ENCODE data around the gene ITGA7.

The ITGA7 gene

DNA sequence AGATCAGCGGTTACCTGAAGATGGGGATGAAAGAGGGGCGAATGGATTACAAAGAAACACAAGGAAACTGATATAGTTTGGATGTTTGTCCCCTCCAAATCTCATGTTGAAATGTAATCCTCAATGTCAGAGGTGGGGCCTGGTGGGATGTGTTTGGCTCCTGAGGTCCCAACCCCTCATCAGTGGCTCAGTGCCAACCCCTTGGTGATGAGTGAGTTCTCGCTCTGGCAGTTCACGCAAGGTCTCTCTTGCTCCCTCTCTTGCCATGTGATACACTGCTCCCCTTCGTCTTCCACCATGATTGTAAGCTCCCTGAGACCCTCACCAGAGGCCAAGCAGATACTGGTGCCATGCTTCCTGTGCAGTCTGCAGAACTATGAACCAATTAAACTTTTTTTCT lies 28.0 kb downstream of the ITGA7 start:
- no peak for DNase-seq

GRCh38 chr12:55676707-55677106 lies 31.0 kb downstream of the ITGA7 start:
- DNase-seq = no peak

DNA sequence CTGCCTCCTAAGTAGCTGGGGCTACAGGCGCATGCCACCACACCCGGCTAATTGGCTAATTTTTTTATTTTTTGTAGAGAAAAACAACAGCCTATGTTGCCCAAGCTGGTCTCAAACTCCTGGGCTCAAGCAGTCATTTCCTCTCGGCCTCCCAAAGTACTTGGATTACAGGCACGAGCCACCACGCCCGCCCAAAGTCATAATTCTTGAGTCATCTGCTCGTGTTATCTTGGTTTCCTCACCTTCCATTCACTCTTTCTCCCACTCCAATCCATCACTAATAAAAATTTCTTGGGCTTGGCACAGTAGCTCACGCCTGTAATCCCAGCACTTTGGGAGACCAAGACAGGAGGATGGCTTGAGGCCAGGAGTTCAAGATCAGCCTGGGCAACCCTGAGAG lies 32.0 kb downstream of the ITGA7 start:
- peak in 1 of 2 donors; percentile 19 for DNase-seq

- DNase-seq = no peak
Measured at GRCh38 chr12:55673638-55674037, 34.1 kb downstream of the ITGA7 start.

DNA sequence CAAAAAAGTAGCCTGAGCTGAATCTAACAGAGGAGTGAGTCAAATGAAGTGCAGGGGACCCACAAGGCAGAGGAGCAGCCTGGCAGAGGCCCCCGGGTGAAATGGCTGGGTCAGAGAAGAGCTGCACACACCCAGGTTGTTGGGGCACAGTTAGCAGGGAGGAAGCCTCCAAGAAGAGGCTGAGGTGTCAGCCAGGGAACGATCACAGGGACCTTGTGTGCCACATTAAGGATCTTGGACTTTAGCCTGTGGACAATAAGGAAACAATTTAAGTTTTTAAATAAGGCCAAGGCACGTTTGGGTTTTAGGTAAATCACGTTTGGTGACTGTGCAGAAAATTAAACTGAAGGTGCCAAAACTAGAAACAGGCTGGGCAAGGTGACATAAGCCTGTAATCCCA lies 36.0 kb downstream of the ITGA7 start:
- no peak for DNase-seq

GRCh38 chr12:55670276-55670675 lies 37.4 kb downstream of the ITGA7 start:
- DNase-seq = no peak

DNA sequence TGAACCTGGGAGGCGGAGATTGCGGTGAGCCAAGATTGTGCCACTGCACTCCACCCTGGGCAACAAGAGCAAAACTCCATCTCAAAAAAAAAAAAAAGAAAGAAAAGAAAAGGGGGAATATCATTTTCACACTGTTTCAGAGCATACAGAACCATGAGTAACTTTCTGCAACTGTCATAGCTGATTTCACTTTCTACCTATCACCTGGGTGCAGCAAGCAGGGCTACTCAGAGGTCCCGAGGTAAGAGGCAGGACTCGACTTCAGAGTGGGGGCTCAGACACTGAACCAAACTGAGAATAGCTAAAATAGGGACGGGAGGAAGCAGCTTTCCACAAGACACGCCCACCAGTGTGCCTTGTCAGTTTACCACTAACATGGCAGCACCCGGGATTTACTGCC lies 41.2 kb downstream of the ITGA7 start:
- DNase-seq = no peak

DNA sequence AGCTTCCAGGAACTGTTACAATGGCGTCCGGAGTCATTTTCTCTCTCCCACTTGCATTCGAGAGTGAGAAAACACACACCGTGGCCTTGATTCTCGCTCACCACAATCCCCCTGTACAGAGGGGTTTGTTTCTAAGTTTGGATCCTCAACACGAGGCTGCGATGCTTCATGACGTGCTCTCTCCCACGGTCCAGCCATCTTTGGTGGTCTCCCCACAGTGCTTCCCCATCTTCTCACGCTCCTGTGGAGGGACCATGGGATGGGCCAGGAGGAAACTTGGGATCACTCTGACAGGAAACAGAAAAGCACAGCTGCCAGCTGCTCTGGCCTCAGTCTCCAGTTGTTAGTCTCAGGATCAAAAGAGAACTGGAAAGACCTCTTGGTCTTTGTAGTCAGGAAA lies 42.9 kb downstream of the ITGA7 start:
- DNase-seq = no peak

DNA sequence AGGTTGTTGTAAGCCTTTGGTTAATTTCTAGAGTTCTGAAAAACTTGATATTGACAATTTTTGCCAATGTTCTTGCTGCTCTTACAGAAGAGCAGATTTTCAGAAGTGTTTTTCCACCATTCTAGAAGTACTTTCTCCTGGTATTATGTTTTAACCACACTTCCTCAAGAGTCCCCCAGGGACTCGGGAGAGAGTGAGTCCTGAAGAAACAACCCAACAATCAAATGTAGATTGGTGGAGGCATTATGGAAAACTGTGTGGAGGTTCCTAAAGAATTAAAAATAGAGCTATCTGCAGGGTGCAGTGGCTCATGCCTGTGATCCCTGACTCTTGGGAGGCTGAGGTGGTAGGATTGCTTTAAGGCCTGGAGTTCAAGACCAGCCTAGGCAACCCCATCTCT lies 44.3 kb downstream of the ITGA7 start:
- DNase-seq = no peak

DNA sequence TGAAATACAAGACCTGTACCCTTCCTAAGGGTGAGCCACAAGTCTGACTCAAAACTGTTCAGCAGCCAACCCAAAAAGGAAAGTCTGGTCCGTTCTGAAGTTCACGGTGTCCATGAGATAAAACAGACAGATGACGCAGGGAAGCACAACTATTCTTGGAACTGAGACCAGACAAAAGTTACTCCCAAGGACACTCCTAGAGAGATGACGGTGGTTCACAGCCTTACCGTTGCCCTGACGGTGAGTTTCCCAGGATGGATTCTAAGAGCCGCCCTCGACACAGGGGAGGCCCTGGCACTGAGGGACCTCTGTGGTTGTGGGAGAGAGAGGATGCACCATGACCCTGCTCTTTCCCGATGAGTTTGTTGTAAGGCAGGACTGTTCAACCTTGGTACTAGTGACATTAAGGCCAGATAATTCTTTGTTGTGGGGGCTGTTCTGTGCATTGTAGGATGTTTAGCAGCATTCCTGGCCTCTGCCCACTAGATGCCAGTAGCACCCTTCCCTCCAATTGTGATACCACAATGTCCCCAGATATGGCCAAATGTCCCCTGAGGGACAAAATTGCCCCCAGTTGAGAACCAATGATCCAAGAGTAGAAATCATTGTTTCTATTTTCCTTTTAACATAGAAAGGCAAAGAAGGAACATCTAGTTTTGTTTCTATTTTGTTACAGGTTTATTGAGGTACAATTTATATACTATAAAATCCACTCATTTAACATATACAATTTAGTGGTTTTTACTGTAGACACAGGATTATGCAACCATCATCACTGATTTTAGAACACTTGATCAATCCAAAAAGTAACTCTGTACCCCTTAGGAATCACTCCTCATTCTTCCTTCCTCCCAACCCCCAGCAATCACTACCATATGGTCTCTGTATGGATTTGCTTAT lies 48.0 kb downstream of the ITGA7 start:
- peak in 1 of 2 donors; percentile 19 for DNase-seq

GRCh38 chr12:55658635-55659391 lies 48.9 kb downstream of the ITGA7 start:
- no peak for DNase-seq

DNA sequence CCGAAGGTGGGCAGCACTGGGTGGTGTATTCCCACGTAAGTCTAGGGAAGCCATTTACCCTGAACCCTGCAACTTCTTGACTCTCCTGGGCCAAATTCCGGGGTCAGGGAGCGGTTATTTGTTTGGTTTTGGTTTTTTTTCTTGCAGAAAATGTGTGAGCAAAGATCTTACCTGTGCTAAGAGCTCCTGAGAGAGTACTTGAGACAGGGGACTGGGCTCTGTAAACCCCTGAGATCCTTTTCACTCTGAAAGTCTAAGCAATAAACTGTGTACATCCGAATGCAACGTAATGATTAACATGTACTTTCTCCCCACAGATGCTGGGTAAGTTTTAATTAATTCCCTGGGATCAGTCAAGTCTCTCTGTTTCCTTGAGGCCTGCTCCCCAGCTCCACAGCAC lies 49.5 kb downstream of the ITGA7 start:
- DNase-seq = no peak

DNA sequence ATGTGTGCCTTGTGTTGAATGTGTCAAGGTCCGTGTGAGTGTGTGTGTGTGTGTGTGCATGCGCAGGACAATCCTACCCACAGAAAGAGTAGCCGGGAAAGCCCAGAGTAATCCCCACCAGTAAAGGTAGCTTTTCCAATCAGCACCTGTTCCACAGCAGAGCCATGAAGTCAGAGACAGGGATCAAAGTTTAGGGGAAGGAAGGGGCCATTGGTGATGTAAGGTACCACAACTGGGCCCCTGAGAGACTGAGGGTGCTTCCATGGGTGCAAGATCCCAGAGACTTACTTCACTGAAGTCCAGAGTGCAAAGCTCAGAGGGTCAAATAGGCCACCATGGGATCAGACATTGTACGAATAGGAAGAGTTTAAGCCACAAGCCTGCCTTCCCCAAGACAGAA lies 50.5 kb downstream of the ITGA7 start:
- DNase-seq = no peak

DNA sequence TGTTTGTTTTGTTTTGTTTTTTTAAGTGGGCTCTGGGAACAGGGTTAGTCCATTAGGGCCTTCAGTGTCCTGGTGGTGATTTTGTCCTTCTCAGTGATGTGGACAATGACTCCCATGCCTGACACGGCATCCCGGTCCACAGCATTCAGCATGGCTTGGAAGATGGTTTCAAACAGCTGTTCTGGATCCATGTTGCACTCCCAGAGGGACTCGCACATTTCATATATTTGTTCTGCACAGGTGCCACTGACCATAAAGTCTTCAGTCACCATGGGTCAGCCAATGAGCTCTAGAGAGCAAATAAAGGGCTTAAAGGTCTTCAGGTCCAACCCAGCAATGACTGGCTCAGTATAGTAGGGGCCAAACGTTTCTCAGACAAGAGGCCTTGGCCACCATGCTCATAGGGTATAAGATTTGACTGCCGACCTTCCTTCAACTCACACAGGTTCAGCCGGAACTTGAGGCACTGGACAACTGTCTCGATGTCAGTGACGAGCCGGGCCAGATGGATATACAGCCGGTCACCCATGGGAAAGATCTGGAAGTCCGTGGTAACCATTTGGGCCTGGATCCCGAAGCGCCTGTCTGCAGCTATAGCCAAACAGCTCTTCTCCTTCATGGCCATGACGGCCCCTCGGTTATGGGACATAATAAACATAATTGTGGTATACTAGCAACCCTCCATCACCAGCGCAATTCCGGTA lies 53.0 kb downstream of the ITGA7 start:
- no peak for DNase-seq

DNA sequence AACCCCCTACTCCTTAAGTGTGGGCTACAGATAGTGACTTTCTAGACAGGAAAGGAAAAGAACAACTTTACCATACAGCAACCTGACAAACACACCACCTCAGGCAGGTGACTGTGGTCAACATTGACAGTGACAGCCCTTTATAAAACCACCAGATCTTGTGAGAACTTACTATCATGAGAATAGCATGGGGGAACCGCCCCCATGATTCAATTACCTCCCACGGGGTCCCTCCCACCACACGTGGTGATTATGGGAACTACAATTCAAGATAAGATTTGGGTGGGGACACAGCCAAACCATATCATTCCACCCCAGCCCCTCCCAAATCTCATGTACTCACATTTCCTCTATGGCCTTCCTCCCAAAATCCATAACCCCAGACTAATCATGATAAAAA lies 54.7 kb downstream of the ITGA7 start:
- no peak for DNase-seq

DNA sequence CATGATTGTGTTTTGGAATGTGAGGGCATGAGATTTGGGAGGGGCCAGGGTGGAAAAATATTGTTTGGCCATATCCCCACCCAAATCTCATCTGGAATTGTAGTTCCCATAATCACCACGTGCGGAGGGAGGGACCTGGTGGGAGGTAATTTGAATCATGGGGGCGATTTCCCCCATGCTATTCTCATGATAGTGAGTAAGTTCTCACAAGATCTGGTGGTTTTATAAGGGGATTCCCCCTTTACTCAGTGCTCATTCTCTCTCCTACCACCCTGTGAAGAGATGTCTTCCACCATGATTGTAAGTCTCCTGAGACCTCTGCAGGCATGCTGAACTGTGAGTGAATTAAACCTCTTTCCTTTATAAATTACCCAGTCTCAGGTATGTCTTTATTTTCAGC lies 55.4 kb downstream of the ITGA7 start:
- DNase-seq = no peak

DNA sequence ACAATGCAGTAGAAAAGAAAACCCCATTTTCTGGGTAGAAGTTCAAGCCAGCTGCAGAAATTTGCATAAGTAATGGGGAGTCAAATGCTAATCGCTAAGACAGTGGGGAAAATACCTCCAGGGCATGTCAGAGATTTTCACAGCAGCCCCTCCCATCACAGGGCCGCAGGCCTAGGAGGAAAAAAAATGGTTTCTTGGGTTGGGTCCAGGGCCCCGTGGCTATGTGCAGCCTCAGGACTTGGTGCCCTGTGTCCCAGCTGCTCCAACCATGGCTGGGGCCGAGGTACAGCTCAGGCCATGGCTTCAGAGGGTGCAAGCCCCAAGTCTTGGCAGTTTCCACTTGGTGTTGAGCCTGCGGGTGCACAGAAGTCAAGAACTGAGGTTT lies 56.4 kb downstream of the ITGA7 start:
- DNase-seq = no peak

GRCh38 chr12:55650620-55651298 lies 56.9 kb downstream of the ITGA7 start:
- DNase-seq = peak in 1 of 2 donors; percentile 53

- DNase-seq = no peak
Measured at GRCh38 chr12:55647027-55647426, 60.7 kb downstream of the ITGA7 start.

GRCh38 chr12:55644591-55644990 lies 63.1 kb downstream of the ITGA7 start:
- DNase-seq = no peak

- DNase-seq = peak in 1 of 2 donors; percentile 38
Measured at GRCh38 chr12:55642669-55643068, 65.0 kb downstream of the ITGA7 start.

- no peak for DNase-seq
Measured at GRCh38 chr12:55642267-55642666, 65.4 kb downstream of the ITGA7 start.

DNA sequence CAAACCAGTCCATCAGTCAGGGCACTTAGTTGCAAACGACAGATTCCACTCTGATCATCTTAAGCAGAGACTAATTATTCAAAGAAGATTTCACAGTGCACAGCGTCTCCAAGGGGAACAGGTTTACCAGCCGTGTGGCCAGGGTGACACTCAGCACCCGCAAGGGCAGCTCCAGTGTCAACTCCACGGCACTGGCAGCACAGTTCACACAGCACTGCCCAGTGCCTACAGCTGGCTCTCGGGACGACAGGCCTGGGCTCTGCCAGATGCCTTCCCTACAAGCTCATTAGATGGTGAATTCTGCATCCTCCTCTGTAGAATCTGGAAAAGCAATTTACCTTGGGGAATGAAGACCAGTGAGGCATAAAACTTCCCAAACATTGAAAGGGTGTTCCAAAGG lies 66.1 kb downstream of the ITGA7 start:
- peak in 1 of 2 donors; percentile 9 for DNase-seq
